ENCODE data around the gene TLE3. TPM values are rescaled to one million over a fixed set of nuclear protein-coding genes. Genes with fewer than 3 reads are reported as not detected.

TLE3 gene
- total RNA-seq, 3 donors from 2014 or later: 67.0 to 73.9 (median 73.4) TPM

- Histone ChIP-seq H3K9me3 (no peaks in the 10 kb centered on the region), H3K27ac (peak overlapping the region in 1 of 2 donors; percentile 56), H3K36me3 (no peaks in the 10 kb centered on the region), H3K4me1 (peaks cover 0 to 32% of the 10 kb centered on the region in 2 donors), H3K27me3 (no peaks in the 10 kb centered on the region), H3K4me3 (no peak overlapping the region)
- intact Hi-C loops (cut with DNase I; ENCODE audit: low total_unique reads): no loop called here
- no peak for DNase-seq (ENCODE audit: low spot score in 2 of 2)
- TF ChIP-seq CTCF (IDR thresholded peaks at IDR 0.05): no peak
- no peak for TF ChIP-seq POLR2AphosphoS5 (IDR thresholded peaks at IDR 0.05)
- no peak for TF ChIP-seq POLR2A (IDR thresholded peaks at IDR 0.05)
Observed at GRCh38 chr15:70091726-70092463, 5.8 kb downstream of the TLE3 start.

DNA sequence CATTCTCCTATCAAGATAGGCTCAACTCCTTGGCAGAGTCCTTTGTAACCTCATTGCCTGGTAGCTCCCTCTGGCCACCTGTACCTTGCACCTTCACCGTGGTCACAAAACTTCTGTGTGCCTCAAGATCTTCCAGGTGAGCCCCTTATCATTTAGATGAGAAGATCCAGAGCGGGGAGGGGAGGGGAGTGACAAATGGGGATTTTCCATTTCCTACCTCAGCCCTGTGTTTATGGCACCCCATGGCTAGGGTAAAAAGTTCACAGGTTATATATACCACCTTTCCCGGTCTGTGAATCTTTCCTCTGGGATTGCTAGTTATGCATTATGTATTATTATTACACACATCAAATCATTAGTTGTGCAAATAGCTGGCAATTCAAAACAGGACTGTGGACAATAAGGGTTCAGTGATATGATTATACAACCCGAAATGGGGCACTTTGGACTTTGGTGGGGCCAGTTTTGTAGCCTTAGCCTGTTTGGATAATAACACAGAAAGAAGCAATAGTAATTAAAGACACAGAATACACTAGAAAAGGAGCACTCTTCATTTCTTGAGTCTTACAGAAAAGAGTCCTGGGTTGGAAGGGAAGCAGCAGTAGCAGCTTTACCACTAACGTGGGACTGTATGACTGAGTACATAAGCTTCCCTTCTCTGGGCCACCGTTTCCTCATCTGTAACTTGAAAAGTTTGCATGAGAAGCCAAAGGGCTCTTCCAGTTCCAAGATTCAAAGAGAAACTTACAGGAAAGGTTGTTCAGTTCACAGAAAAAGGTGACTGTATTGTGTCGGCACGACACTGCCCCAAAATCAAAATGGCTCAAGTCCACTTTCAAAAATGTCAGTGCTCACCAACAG, 7.1 kb downstream of the TLE3 start:
- H3K4me3 ChIP-seq: no peak overlapping the region
- no peak overlapping the region for H3K27ac ChIP-seq
- no peaks in the 10 kb centered on the region for H3K27me3 ChIP-seq
- H3K36me3 ChIP-seq: no peaks in the 10 kb centered on the region
- H3K4me1 ChIP-seq: peaks cover 0 to 32% of the 10 kb centered on the region in 2 donors
- no peak for DNase-seq (ENCODE audit: low spot score in 2 of 2)
- H3K9me3 ChIP-seq: no peaks in the 10 kb centered on the region
- no peak for TF ChIP-seq POLR2A (IDR thresholded peaks at IDR 0.05)
- no peak for TF ChIP-seq POLR2AphosphoS5 (IDR thresholded peaks at IDR 0.05)
- TF ChIP-seq CTCF (IDR thresholded peaks at IDR 0.05): no peak
- intact Hi-C loops (cut with DNase I; ENCODE audit: low total_unique reads): no loop called here

GRCh38 chr15:70089692-70089971, 8.1 kb downstream of the TLE3 start:
- peak overlapping the region; percentile 29 to 59 for H3K27ac ChIP-seq
- TF ChIP-seq CTCF (IDR thresholded peaks at IDR 0.05): no peak
- TF ChIP-seq POLR2A (IDR thresholded peaks at IDR 0.05): no peak
- no peak for TF ChIP-seq POLR2AphosphoS5 (IDR thresholded peaks at IDR 0.05)
- no peaks in the 10 kb centered on the region for H3K9me3 ChIP-seq
- H3K4me3 ChIP-seq: peak overlapping the region in 1 of 3 donors; percentile 35
- intact Hi-C loops (cut with DNase I; ENCODE audit: low total_unique reads): no loop called here
- DNase-seq (ENCODE audit: low spot score in 2 of 2): no peak
- H3K27me3 ChIP-seq: no peaks in the 10 kb centered on the region
- H3K36me3 ChIP-seq: no peaks in the 10 kb centered on the region
- peaks cover 0 to 32% of the 10 kb centered on the region in 2 donors for H3K4me1 ChIP-seq

GRCh38 chr15:70088887-70089691, 8.6 kb downstream of the TLE3 start:
- H3K9me3 ChIP-seq: no peaks in the 10 kb centered on the region
- TF ChIP-seq CTCF (IDR thresholded peaks at IDR 0.05) (no peak), POLR2AphosphoS5 (IDR thresholded peaks at IDR 0.05) (no peak)
- DNase-seq (ENCODE audit: low spot score in 2 of 2): no peak
- H3K36me3 ChIP-seq: no peaks in the 10 kb centered on the region
- H3K27me3 ChIP-seq: no peaks in the 10 kb centered on the region
- intact Hi-C loops (cut with DNase I; ENCODE audit: low total_unique reads): no loop called here
- H3K4me3 ChIP-seq: peak overlapping the region in 1 of 3 donors; percentile 35
- peak overlapping the region; percentile 29 to 59 for H3K27ac ChIP-seq
- peaks cover 0 to 26% of the 10 kb centered on the region in 2 donors for H3K4me1 ChIP-seq
